ENCODE measurements around the gene ZC3H14.

The ZC3H14 gene

GRCh38 chr14:88611878-88612277 is 49.0 kb downstream of the ZC3H14 start:
- no peak for DNase-seq

GRCh38 chr14:88612981-88613380 is 50.1 kb downstream of the ZC3H14 start:
- no peak for DNase-seq

GRCh38 chr14:88613552-88614010 is 50.7 kb downstream of the ZC3H14 start:
- DNase-seq: peak; percentile 58

- no peak for DNase-seq
These were observed 51.5 kb downstream of the ZC3H14 start for GRCh38 chr14:88614218-88614907.

GRCh38 chr14:88616697-88617096 is 53.9 kb downstream of the ZC3H14 start:
- no peak for DNase-seq

- DNase-seq: no peak
These were observed 54.6 kb downstream of the ZC3H14 start for GRCh38 chr14:88617479-88617878.

GRCh38 chr14:88618476-88618875 is 55.6 kb downstream of the ZC3H14 start:
- DNase-seq: no peak

- no peak for DNase-seq
These were observed 58.3 kb downstream of the ZC3H14 start for GRCh38 chr14:88621100-88621499.

- no peak for DNase-seq
These were observed 62.8 kb downstream of the ZC3H14 start for GRCh38 chr14:88625671-88626070.

- no peak for DNase-seq
These were observed 65.2 kb downstream of the ZC3H14 start for GRCh38 chr14:88628033-88628432.

- no peak for DNase-seq
These were observed 65.6 kb downstream of the ZC3H14 start for GRCh38 chr14:88628462-88628861.

- DNase-seq: peak; percentile 5
These were observed 67.7 kb downstream of the ZC3H14 start for GRCh38 chr14:88630565-88630964.

GRCh38 chr14:88631091-88631490 is 68.3 kb downstream of the ZC3H14 start:
- DNase-seq: no peak

- DNase-seq: no peak
These were observed 69.7 kb downstream of the ZC3H14 start for GRCh38 chr14:88632512-88632911.

GRCh38 chr14:88639221-88639620 is 76.4 kb downstream of the ZC3H14 start:
- no peak for DNase-seq

GRCh38 chr14:88660056-88660455 is 97.2 kb downstream of the ZC3H14 start:
- DNase-seq: no peak

GRCh38 chr14:88667555-88668273 is 104.9 kb downstream of the ZC3H14 start:
- peak; percentile 81 for DNase-seq

- DNase-seq: no peak
These were observed 105.7 kb downstream of the ZC3H14 start for GRCh38 chr14:88668448-88669116.

GRCh38 chr14:88669346-88669745 is 106.5 kb downstream of the ZC3H14 start:
- DNase-seq: no peak

Data from DMS53 (cell line).